Body of pancreas (tissue), 4 donors: ENCODE data around the gene ARF1. TPM values are rescaled to one million over a fixed set of nuclear protein-coding genes. Genes with fewer than 3 reads are reported as not detected.

Experiments
- ATAC-seq: fragments of 150-250 bp; one replicate; pipeline ENCODE4 v1.9.1; 2016
- DNase-seq, 4 donors: peaks; one replicate each; pipeline ENCODE4 v3.0.0-alpha.2; 2019
- H3K27ac ChIP-seq, 4 donors: fragments of 200-600 bp; sonication (generic); 1 replicate in 3 of 4; 2 replicates in 1 of 4; pipeline versions ENCODE4 v1.5.1 to v1.6.1; 2016 to 2019; ENCODE audit warnings: mild to moderate bottlenecking in 1 of 4, mixed read lengths in 1 of 4, moderate library complexity in 1 of 4
- H3K27me3 ChIP-seq, 2 donors: fragments of 200-600 bp; sonication (generic); one replicate each; pipeline ENCODE4 v1.6.0; 2016; ENCODE audit warnings: mild to moderate bottlenecking in 1 of 2
- H3K36me3 ChIP-seq, 2 donors: fragments of 200-600 bp; sonication (generic); replicated peaks in 1 of 2; 2 replicates each; pipeline ENCODE4 v1.5.1; 2016; ENCODE audit warnings: low read depth in 2 of 2; ENCODE audit not compliant: insufficient read depth in 1 of 2
- H3K4me1 ChIP-seq: fragments of 200-600 bp; sonication (generic); one replicate; pipeline ENCODE4 v1.6.0; 2016
- H3K4me3 ChIP-seq, 2 donors: fragments of 200-600 bp; sonication (generic); 1 replicate in 1 of 2; 2 replicates in 1 of 2; pipeline ENCODE4 v1.5.1; 2016 to 2019
- H3K9me3 ChIP-seq, 3 donors: fragments of 200-600 bp; sonication (generic); 1 replicate in 2 of 3; 2 replicates in 1 of 3; pipeline ENCODE4 v1.5.1; 2016
- POLR2A ChIP-seq, 3 donors: fragments of 450-650 bp; IDR thresholded peaks; one replicate each; pipeline ENCODE4 v1.6.1; 2016; ENCODE audit warnings: antibody characterized with exemption in 3 of 3, mild to moderate bottlenecking in 2 of 3
- WGBS, 2 donors: methylation state at CpG; one replicate each; pipeline ENCODE4 v1.1.5; 2017; 5-methylcytosine and 5-hydroxymethylcytosine counted together
- intact Hi-C: fragments of 100-400 bp; cut with DNase I; formaldehyde crosslinking; loops from one replicate; pipeline ENCODE4 v1.15.1; 2023
- total RNA-seq, 2 donors: library from RNA; depleted of rRNA; stranded (reverse); fragments of >200 nt; gene quantifications; one replicate each; pipeline ENCODE4 v1.1.0, GENCODE V29; 2016
- TF ChIP-seq, protein P1 (sequence below), 7 experiments: fragments of 450-650 bp in 4 of 7; fragments of 200-600 bp in 3 of 7; sonication (generic) in 3 of 7; IDR thresholded peaks; one replicate each; pipeline ENCODE4 v1.5.1; 2016 to 2019; ENCODE audit warnings: antibody characterized with exemption in 7 of 7

ARF1 gene
- total RNA-seq, 2 donors from 2014 or later: 158 to 203 TPM

DNA sequence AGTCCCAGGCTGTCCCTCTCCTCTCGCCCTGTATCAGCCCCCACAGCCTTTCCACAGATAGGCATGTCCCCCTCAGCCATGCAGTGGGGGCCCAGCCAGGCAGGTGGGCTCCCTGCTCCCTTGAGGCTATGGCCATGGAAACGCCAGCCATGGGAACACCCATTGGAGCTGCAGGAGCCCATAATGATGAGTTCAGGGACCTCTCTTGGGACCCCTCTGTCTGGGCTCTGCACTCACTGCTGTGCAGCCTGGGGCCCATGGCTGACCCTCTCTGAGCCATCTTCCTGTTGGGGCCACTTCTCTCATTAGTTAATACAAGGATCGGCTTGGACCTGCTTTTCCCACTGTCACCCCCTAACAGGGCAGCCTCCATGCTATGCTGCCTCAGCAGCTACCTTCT, 42.5 kb upstream of the ARF1 start:
- H3K4me3 ChIP-seq: no peak overlapping the region
- no peaks in the 10 kb centered on the region for H3K36me3 ChIP-seq
- DNase-seq (peak in 1 of 4 donors; percentile 2), ATAC-seq (no peak)
- H3K27me3 ChIP-seq: peaks cover 0 to 8% of the 10 kb centered on the region in 2 donors
- no peaks in the 10 kb centered on the region for H3K9me3 ChIP-seq
- intact Hi-C loops: no loop called here
- TF ChIP-seq, protein P1, sequence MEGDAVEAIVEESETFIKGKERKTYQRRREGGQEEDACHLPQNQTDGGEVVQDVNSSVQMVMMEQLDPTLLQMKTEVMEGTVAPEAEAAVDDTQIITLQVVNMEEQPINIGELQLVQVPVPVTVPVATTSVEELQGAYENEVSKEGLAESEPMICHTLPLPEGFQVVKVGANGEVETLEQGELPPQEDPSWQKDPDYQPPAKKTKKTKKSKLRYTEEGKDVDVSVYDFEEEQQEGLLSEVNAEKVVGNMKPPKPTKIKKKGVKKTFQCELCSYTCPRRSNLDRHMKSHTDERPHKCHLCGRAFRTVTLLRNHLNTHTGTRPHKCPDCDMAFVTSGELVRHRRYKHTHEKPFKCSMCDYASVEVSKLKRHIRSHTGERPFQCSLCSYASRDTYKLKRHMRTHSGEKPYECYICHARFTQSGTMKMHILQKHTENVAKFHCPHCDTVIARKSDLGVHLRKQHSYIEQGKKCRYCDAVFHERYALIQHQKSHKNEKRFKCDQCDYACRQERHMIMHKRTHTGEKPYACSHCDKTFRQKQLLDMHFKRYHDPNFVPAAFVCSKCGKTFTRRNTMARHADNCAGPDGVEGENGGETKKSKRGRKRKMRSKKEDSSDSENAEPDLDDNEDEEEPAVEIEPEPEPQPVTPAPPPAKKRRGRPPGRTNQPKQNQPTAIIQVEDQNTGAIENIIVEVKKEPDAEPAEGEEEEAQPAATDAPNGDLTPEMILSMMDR (IDR thresholded peaks at IDR 0.05): no peak
- TF ChIP-seq POLR2A (IDR thresholded peaks at IDR 0.05): no peak
- H3K4me1 ChIP-seq: peaks cover 9% of the 10 kb centered on the region
- 77 to 84% methylated on average over 2 to 3 of the region's 3 CpGs for WGBS, 2 donors
- H3K27ac ChIP-seq: no peak overlapping the region

DNA sequence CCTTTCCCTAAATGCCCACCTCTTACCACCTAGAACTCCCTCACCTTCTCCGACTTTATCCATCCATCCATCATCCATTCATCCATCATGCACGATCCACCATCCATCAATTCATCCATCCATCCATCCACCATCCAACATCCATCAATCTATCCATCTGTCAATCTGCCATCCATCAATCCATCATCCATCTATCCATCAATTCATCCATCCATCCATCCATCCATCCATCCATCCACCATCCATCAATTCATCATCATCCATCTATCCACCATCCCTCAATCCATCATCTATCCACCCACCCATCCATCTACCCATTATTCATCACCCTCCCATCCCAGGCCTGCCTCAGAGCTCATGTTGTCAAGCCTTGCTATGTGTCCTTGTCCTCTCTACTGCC, 41.2 kb upstream of the ARF1 start:
- no peak overlapping the region for H3K4me3 ChIP-seq
- H3K9me3 ChIP-seq: no peaks in the 10 kb centered on the region
- intact Hi-C loops: no loop called here
- TF ChIP-seq, protein P1 (IDR thresholded peaks at IDR 0.05): no peak
- TF ChIP-seq POLR2A (IDR thresholded peaks at IDR 0.05): no peak
- no peaks in the 10 kb centered on the region for H3K36me3 ChIP-seq
- peaks cover 9% of the 10 kb centered on the region for H3K4me1 ChIP-seq
- WGBS, 2 donors: 65 to 73% methylated on average over 2 of the region's 2 CpGs
- peaks cover 0 to 8% of the 10 kb centered on the region in 2 donors for H3K27me3 ChIP-seq
- H3K27ac ChIP-seq: no peak overlapping the region
- ATAC-seq: no peak
- DNase-seq: no peak

DNA sequence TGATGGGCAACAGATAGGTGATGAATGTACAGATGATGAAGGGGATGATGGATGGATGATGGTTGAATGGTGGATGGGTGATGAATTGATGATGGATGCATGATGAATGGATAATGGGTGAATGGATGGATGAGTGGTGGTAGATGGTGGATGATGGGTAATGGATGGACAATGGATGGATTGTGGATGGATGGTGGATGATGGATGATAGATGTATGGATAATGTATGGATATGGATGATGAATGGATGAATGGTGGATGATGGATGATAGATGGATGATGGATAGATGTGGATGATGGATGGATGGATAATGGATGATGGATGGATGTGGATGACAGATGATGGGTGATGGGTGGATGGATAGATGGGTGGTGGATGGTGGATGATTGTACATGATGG, 40.0 kb upstream of the ARF1 start:
- Histone ChIP-seq H3K27me3 (peaks cover 0 to 8% of the 10 kb centered on the region in 2 donors), H3K36me3 (no peaks in the 10 kb centered on the region), H3K9me3 (no peaks in the 10 kb centered on the region), H3K4me1 (peaks cover 8% of the 10 kb centered on the region), H3K4me3 (no peak overlapping the region), H3K27ac (no peak overlapping the region)
- DNase-seq (no peak), ATAC-seq (no peak)
- TF ChIP-seq, protein P1 (IDR thresholded peaks at IDR 0.05): no peak
- no peak for TF ChIP-seq POLR2A (IDR thresholded peaks at IDR 0.05)
- intact Hi-C loops: no loop called here

DNA sequence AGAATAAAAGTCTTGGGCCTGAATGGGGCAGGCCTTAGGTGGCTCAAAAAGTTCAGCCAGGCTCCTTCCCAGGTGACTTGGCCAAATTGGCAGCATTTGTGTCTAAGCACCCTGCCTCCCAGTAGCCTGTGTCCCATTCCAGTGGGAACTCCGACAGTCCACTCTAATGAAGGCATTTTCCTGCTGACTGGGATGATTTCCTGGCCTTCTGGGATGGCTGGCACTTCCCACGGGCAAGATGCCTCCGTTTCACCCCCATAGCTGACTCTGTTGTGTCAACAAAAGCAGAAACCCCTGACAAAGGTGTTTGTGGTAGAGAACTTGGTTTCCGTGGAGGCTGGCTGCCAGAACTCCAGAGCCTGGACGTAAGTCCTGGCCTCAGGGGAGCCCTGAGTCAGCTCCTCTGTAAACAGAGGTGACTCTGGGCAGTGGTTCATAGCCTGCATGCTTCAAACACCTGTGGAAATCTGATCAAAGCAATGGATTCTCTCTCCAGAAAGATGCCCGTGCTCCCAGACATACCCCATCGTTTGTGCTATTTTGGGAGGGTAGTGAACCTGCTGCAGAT, 39.1 kb upstream of the ARF1 start:
- H3K4me3 ChIP-seq: no peak overlapping the region
- TF ChIP-seq, protein P1 (IDR thresholded peaks at IDR 0.05): no peak
- TF ChIP-seq POLR2A (IDR thresholded peaks at IDR 0.05): no peak
- intact Hi-C loops: no loop called here
- no peaks in the 10 kb centered on the region for H3K9me3 ChIP-seq
- 37 to 41% methylated on average over 5 to 7 of the region's 7 CpGs for WGBS, 2 donors
- H3K27ac ChIP-seq: no peak overlapping the region
- no peaks in the 10 kb centered on the region for H3K36me3 ChIP-seq
- DNase-seq: no peak
- peaks cover 0 to 4% of the 10 kb centered on the region in 2 donors for H3K27me3 ChIP-seq
- no peaks in the 10 kb centered on the region for H3K4me1 ChIP-seq
- no peak for ATAC-seq

DNA sequence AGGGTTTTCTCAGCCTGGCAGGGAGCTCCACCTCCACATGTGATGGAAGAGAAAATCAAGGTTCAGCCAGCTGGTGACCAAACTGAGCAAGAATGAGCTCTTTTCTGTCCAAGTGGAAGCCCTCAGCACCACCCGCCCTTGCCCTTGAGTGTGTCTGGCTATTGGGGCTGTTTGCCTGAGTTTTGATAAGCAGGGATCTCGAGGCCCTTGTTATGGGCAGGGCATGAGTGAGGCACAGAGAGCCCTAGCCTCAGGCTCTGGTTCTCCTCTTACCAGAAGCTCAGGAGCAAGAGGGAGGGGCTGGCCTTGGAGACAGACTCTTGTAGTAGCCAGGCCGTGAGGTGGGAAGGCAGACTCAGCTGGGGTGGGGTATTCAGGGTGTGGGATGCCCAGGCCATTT, 37.5 kb upstream of the ARF1 start:
- TF ChIP-seq, protein P1 (IDR thresholded peaks at IDR 0.05): no peak
- no peaks in the 10 kb centered on the region for H3K27me3 ChIP-seq
- intact Hi-C loops: no loop called here
- no peak overlapping the region for H3K27ac ChIP-seq
- ATAC-seq: no peak
- WGBS, 2 donors: 38 to 41% methylated on average over 1 to 3 of the region's 3 CpGs
- H3K9me3 ChIP-seq: no peaks in the 10 kb centered on the region
- DNase-seq: no peak
- no peaks in the 10 kb centered on the region for H3K36me3 ChIP-seq
- H3K4me1 ChIP-seq: no peaks in the 10 kb centered on the region
- H3K4me3 ChIP-seq: no peak overlapping the region
